ENCODE results near the gene BRCA1.

The BRCA1 gene

GRCh38 chr17:43019418-43019817, 105.7 kb downstream of the BRCA1 start:
- H3K27ac ChIP-seq (ENCODE audit: low read length), result no peak overlapping the region

GRCh38 chr17:43018932-43019331, 106.2 kb downstream of the BRCA1 start:
- Histone ChIP-seq H3K36me3 (replicated peaks; ENCODE audit: insufficient read depth, low read length) (no peaks in the 10 kb centered on the region), H3K4me3 (ENCODE audit: low read length) (no peak overlapping the region), H3K9ac (ENCODE audit: low read length) (no peak overlapping the region), H3K79me2 (ENCODE audit: low read length) (no peaks in the 10 kb centered on the region), H3F3A (ENCODE audit: insufficient read depth, low read length) (peaks cover 5% of the 10 kb centered on the region; the same call in 1 of the 2 replicates), H3K9me2 (replicated peaks; ENCODE audit: insufficient read depth, low read length) (no peaks in the 10 kb centered on the region), H3K27me3 (replicated peaks; ENCODE audit: insufficient read depth, low read length) (no peaks in the 10 kb centered on the region), H4K20me1 (ENCODE audit: insufficient read depth, low read length) (no peaks in the 10 kb centered on the region), H3K4me2 (ENCODE audit: low read depth, low read length) (no peak overlapping the region), H3K4me1 (ENCODE audit: low read length) (no peaks in the 10 kb centered on the region), H3K9me3 (replicated peaks; ENCODE audit: insufficient read depth, low read length) (no peaks in the 10 kb centered on the region), H3K27ac (ENCODE audit: low read length) (no peak overlapping the region), H2AFZ (ENCODE audit: low read length) (no peak overlapping the region)
- DNase-seq, result no peak
- no peak for TF ChIP-seq EZH2phosphoT487 (IDR thresholded peaks at IDR 0.05; ENCODE audit: low read length)
- no peak for TF ChIP-seq CTCF (IDR thresholded peaks at IDR 0.05; ENCODE audit: low read length)
- TF ChIP-seq EZH2 (optimal IDR thresholded peaks at IDR 0.05; ENCODE audit: low read depth, low read length), result no peak

More at GRCh38 chr17:43019418-43019817, 105.7 kb downstream of the BRCA1 start:
- H3K27me3 ChIP-seq (replicated peaks; ENCODE audit: insufficient read depth, low read length), result no peaks in the 10 kb centered on the region
- H3K9me2 ChIP-seq (replicated peaks; ENCODE audit: insufficient read depth, low read length), result no peaks in the 10 kb centered on the region
- H3K4me3 ChIP-seq (ENCODE audit: low read length), result no peak overlapping the region
- no peaks in the 10 kb centered on the region for H3K79me2 ChIP-seq (ENCODE audit: low read length)
- DNase-seq, result no peak
- H2AFZ ChIP-seq (ENCODE audit: low read length), result no peak overlapping the region
- H3K36me3 ChIP-seq (replicated peaks; ENCODE audit: insufficient read depth, low read length), result no peaks in the 10 kb centered on the region
- no peaks in the 10 kb centered on the region for H3K4me1 ChIP-seq (ENCODE audit: low read length)
- H4K20me1 ChIP-seq (ENCODE audit: insufficient read depth, low read length), result no peaks in the 10 kb centered on the region
- H3K9ac ChIP-seq (ENCODE audit: low read length), result no peak overlapping the region
- no peak overlapping the region for H3K4me2 ChIP-seq (ENCODE audit: low read depth, low read length)
- no peaks in the 10 kb centered on the region for H3K9me3 ChIP-seq (replicated peaks; ENCODE audit: insufficient read depth, low read length)
- H3F3A ChIP-seq (ENCODE audit: insufficient read depth, low read length), result peaks cover 5% of the 10 kb centered on the region; the same call in 1 of the 2 replicates
- TF ChIP-seq CTCF (IDR thresholded peaks at IDR 0.05; ENCODE audit: low read length), result no peak
- TF ChIP-seq EZH2 (optimal IDR thresholded peaks at IDR 0.05; ENCODE audit: low read depth, low read length), result no peak
- no peak for TF ChIP-seq EZH2phosphoT487 (IDR thresholded peaks at IDR 0.05; ENCODE audit: low read length)

- Histone ChIP-seq H3K4me2 (ENCODE audit: low read depth, low read length) (no peak overlapping the region), H3K4me3 (ENCODE audit: low read length) (no peak overlapping the region), H3F3A (ENCODE audit: insufficient read depth, low read length) (peaks cover 5% of the 10 kb centered on the region; the same call in 1 of the 2 replicates), H3K4me1 (ENCODE audit: low read length) (no peaks in the 10 kb centered on the region), H4K20me1 (ENCODE audit: insufficient read depth, low read length) (no peaks in the 10 kb centered on the region), H3K9me3 (replicated peaks; ENCODE audit: insufficient read depth, low read length) (no peaks in the 10 kb centered on the region), H3K27ac (ENCODE audit: low read length) (no peak overlapping the region), H2AFZ (ENCODE audit: low read length) (no peak overlapping the region), H3K79me2 (ENCODE audit: low read length) (no peaks in the 10 kb centered on the region), H3K36me3 (replicated peaks; ENCODE audit: insufficient read depth, low read length) (no peaks in the 10 kb centered on the region), H3K9ac (ENCODE audit: low read length) (no peak overlapping the region), H3K27me3 (replicated peaks; ENCODE audit: insufficient read depth, low read length) (no peaks in the 10 kb centered on the region), H3K9me2 (replicated peaks; ENCODE audit: insufficient read depth, low read length) (no peaks in the 10 kb centered on the region)
- no peak for DNase-seq
- TF ChIP-seq CTCF (IDR thresholded peaks at IDR 0.05; ENCODE audit: low read length), result no peak
- TF ChIP-seq EZH2 (optimal IDR thresholded peaks at IDR 0.05; ENCODE audit: low read depth, low read length), result no peak
- TF ChIP-seq EZH2phosphoT487 (IDR thresholded peaks at IDR 0.05; ENCODE audit: low read length), result no peak
These were observed 106.9 kb downstream of the BRCA1 start for GRCh38 chr17:43018008-43018853.
